PC-3 (cell line): ENCODE measurements around the gene MYOZ2. TPM values are rescaled to one million over a fixed set of nuclear protein-coding genes. Genes with fewer than 3 reads are reported as not detected.

Source experiments
- ATAC-seq: fragments of 200-7000 bp; cut with Tn5 transposase; 2 replicates; pipeline ENCODE4 v1.9.1; 2020; ENCODE audit warnings: mild to moderate bottlenecking, moderate library complexity
- BruUV-seq: library from RNA; stranded (reverse); fragments of 400-500 nt; replicated peaks from 2 replicates; lab custom pipeline; 2021; lab: Mats Ljungman, UMichigan
- CTCF ChIA-PET: fragments of 300-600 bp; sonication (Branson Sonifier 250); formaldehyde crosslinking; loops from one replicate; lab custom pipeline; 2022; ENCODE audit warnings: antibody characterized with exemption; lab: Charles Lee
- POLR2A ChIA-PET: fragments of 300-600 bp; sonication (Branson Sonifier 250); formaldehyde crosslinking; loops from one replicate; lab custom pipeline; 2022; ENCODE audit warnings: antibody characterized with exemption; ENCODE audit not compliant: unreplicated experiment; lab: Charles Lee
- DNase-seq: peaks from one replicate; pipeline ENCODE4 v3.0.0-alpha.2; 2015
- H2AFZ ChIP-seq: fragments of 300-600 bp; sonication (generic); 2 replicates; pipeline ENCODE4 v1.6.0; 2016; ENCODE audit warnings: antibody characterized with exemption, low read length
- H3F3A ChIP-seq: fragments of 300-600 bp; sonication (generic); one replicate; pipeline ENCODE4 v1.6.0; 2017; ENCODE audit warnings: antibody characterized with exemption, low read length, control low read depth, mild to moderate bottlenecking; ENCODE audit not compliant: unreplicated experiment
- H3K27ac ChIP-seq: fragments of 300-600 bp; sonication (generic); 2 replicates; pipeline ENCODE4 v1.5.1; 2016; ENCODE audit warnings: mild to moderate bottlenecking, low read length
- H3K27me3 ChIP-seq: fragments of 300-600 bp; sonication (generic); 2 replicates; pipeline ENCODE4 v1.6.1; 2016; ENCODE audit warnings: low read length, mixed read lengths
- H3K36me3 ChIP-seq: fragments of 300-600 bp; sonication (generic); 2 replicates; pipeline ENCODE4 v1.6.1; 2016; ENCODE audit warnings: low read depth, mixed run types, low read length, mixed read lengths
- H3K4me1 ChIP-seq: fragments of 300-600 bp; sonication (generic); 2 replicates; pipeline ENCODE4 v1.5.1; 2016; ENCODE audit warnings: low read length; ENCODE audit not compliant: insufficient read depth
- H3K4me2 ChIP-seq: fragments of 300-600 bp; sonication (generic); 2 replicates; pipeline ENCODE4 v1.6.0; 2016; ENCODE audit warnings: low read length
- H3K4me3 ChIP-seq: fragments of 300-600 bp; sonication (generic); 2 replicates; pipeline ENCODE4 v1.5.1; 2016; ENCODE audit warnings: mild to moderate bottlenecking, low read length, mixed read lengths
- H3K79me2 ChIP-seq: fragments of 300-600 bp; sonication (generic); 2 replicates; pipeline ENCODE4 v1.6.1; 2017; ENCODE audit warnings: low read length, mixed read lengths
- H3K9ac ChIP-seq: fragments of 300-600 bp; sonication (generic); 2 replicates; pipeline ENCODE4 v1.6.0; 2016; ENCODE audit warnings: mild to moderate bottlenecking, low read length
- H3K9me2 ChIP-seq: fragments of 300-600 bp; sonication (generic); replicated peaks from 2 replicates; pipeline ENCODE4 v1.6.1; 2016; ENCODE audit warnings: mixed run types, low read length, mixed read lengths
- H3K9me3 ChIP-seq: fragments of 300-600 bp; sonication (generic); 2 replicates; pipeline ENCODE4 v1.6.1; 2016; ENCODE audit warnings: low read length, mixed read lengths
- H4K20me1 ChIP-seq: fragments of 300-600 bp; sonication (generic); 2 replicates; pipeline ENCODE4 v1.6.1; 2016; ENCODE audit warnings: low read length, mixed read lengths
- CTCF ChIP-seq: fragments of 300-600 bp; sonication (generic); conservative IDR thresholded peaks from 2 replicates; pipeline ENCODE4 v1.5.1; 2017; ENCODE audit warnings: antibody characterized with exemption, low read depth, mild to moderate bottlenecking, low read length
- EZH2 ChIP-seq: fragments of 300-600 bp; sonication (generic); IDR thresholded peaks from one replicate; pipeline ENCODE4 v1.6.1; 2017; ENCODE audit warnings: antibody characterized with exemption, mild to moderate bottlenecking, low read length; ENCODE audit not compliant: unreplicated experiment
- EZH2phosphoT487 ChIP-seq: fragments of 300-600 bp; sonication (generic); IDR thresholded peaks from 2 replicates; pipeline ENCODE4 v1.6.1; 2018; ENCODE audit warnings: mild to moderate bottlenecking, antibody characterized with exemption, low read length, borderline replicate concordance
- intact Hi-C: fragments of 100-400 bp; cut with micrococcal nuclease; formaldehyde crosslinking; loops from 2 replicates; pipeline ENCODE4 v1.9.0; 2023
- total RNA-seq: library from RNA; depleted of rRNA; stranded (reverse); fragments of >200 nt; gene quantifications from 2 replicates; pipeline ENCODE4 v1.2.3, GENCODE V29; 2014

MYOZ2 gene
- total RNA-seq, 1 experiment from 2014 or later, result not detected

- Histone ChIP-seq H3K4me3 (no peak overlapping the region), H3K4me2 (no peak overlapping the region), H3F3A (no peaks in the 10 kb centered on the region), H3K9me2 (no peaks in the 10 kb centered on the region), H4K20me1 (no peaks in the 10 kb centered on the region), H2AFZ (no peak overlapping the region), H3K27me3 (no peaks in the 10 kb centered on the region), H3K27ac (no peak overlapping the region), H3K36me3 (no peaks in the 10 kb centered on the region), H3K4me1 (no peaks in the 10 kb centered on the region), H3K9ac (no peak overlapping the region), H3K79me2 (no peaks in the 10 kb centered on the region), H3K9me3 (no peaks in the 10 kb centered on the region)
- TF ChIP-seq EZH2phosphoT487, result no peak
- DNase-seq (no peak), ATAC-seq (no peak)
- BruUV-seq, result no TSS peak
- intact Hi-C loops, result no loop called here
- ChIA-PET POLR2A (no interaction called here), CTCF (no interaction called here)
These were observed 9.7 kb upstream of the MYOZ2 start for GRCh38 chr4:119125931-119126330.

- no peaks in the 10 kb centered on the region for H3K9me2 ChIP-seq
- no TSS peak for BruUV-seq
- TF ChIP-seq EZH2, result no peak
- TF ChIP-seq EZH2phosphoT487, result no peak
- TF ChIP-seq CTCF, result no peak
- no peak overlapping the region for H3K4me2 ChIP-seq
- DNase-seq (no peak), ATAC-seq (no peak)
- H3K36me3 ChIP-seq, result no peaks in the 10 kb centered on the region
- H3K4me1 ChIP-seq, result peaks cover 12% of the 10 kb centered on the region
- H3K9me3 ChIP-seq, result no peaks in the 10 kb centered on the region
- intact Hi-C loops, result no loop called here
- no peak overlapping the region for H3K4me3 ChIP-seq
- H3K27ac ChIP-seq, result no peak overlapping the region
- H4K20me1 ChIP-seq, result no peaks in the 10 kb centered on the region
- no peaks in the 10 kb centered on the region for H3K79me2 ChIP-seq
- CTCF ChIA-PET, result no interaction called here
- POLR2A ChIA-PET, result no interaction called here
- H3K9ac ChIP-seq, result no peak overlapping the region
- H2AFZ ChIP-seq, result no peak overlapping the region
- no peaks in the 10 kb centered on the region for H3F3A ChIP-seq
- H3K27me3 ChIP-seq, result no peaks in the 10 kb centered on the region
These were observed 7.5 kb upstream of the MYOZ2 start for GRCh38 chr4:119128148-119128547.

- H3K27me3 ChIP-seq, result no peaks in the 10 kb centered on the region
- no peak overlapping the region for H3K4me2 ChIP-seq
- H3F3A ChIP-seq, result no peaks in the 10 kb centered on the region
- H3K9me3 ChIP-seq, result no peaks in the 10 kb centered on the region
- no peak overlapping the region for H3K4me3 ChIP-seq
- no peaks in the 10 kb centered on the region for H3K36me3 ChIP-seq
- H3K9me2 ChIP-seq, result no peaks in the 10 kb centered on the region
- POLR2A ChIA-PET, result interaction anchor here (0.7 kb wide), 1 partner anchor 54 kb away, joined by 6 read pairs; no protein-coding TSS in a partner anchor
- no TSS peak for BruUV-seq
- no peak overlapping the region for H3K9ac ChIP-seq
- no peak overlapping the region for H2AFZ ChIP-seq
- DNase-seq, result no peak
- no peak overlapping the region for H3K27ac ChIP-seq
- no peaks in the 10 kb centered on the region for H3K79me2 ChIP-seq
- no peaks in the 10 kb centered on the region for H4K20me1 ChIP-seq
- CTCF ChIA-PET, result no interaction called here
- intact Hi-C loops, result no loop called here
- no peak for TF ChIP-seq CTCF
- no peak for TF ChIP-seq EZH2
- no peak for TF ChIP-seq EZH2phosphoT487
- no peak for ATAC-seq
- peaks cover 12% of the 10 kb centered on the region for H3K4me1 ChIP-seq
These were observed 5.1 kb upstream of the MYOZ2 start for GRCh38 chr4:119130365-119131065.
